GM12878 (cell line): ENCODE data around the gene LCP1. TPM values are rescaled to one million over a fixed set of nuclear protein-coding genes. Genes with fewer than 3 reads are reported as not detected.

ENCODE experiments used
- ATAC-seq: fragments of 200-7000 bp; cut with Tn5 transposase; 3 replicates; pipeline ENCODE4 v1.9.1; 2020; ENCODE audit warnings: mild to moderate bottlenecking, moderate library complexity
- BruUV-seq: library from RNA; stranded (reverse); fragments of 400-500 nt; replicated peaks from 2 replicates; lab custom pipeline; 2021; lab: Mats Ljungman, UMichigan
- CTCF ChIA-PET: fragments of 300-600 bp; sonication (Branson Sonifier 250); formaldehyde crosslinking; extraction: SDS; loops from one replicate; lab custom pipeline; 2021; ENCODE audit warnings: inconsistent platforms; lab: Yijun Ruan, JAX
- POLR2A ChIA-PET: fragments of 350-600 bp; formaldehyde crosslinking; extraction: SDS; loops from one replicate; lab custom pipeline; 2021; ENCODE audit warnings: inconsistent platforms; lab: Charles Lee
- RAD21 ChIA-PET: fragments of 300-600 bp; sonication (Branson Sonifier 250); formaldehyde crosslinking; loops from one replicate; lab custom pipeline; 2023; ENCODE audit warnings: antibody characterized with exemption; ENCODE audit not compliant: unreplicated experiment; lab: Charles Lee
- SMC1A ChIA-PET: fragments of 300-600 bp; sonication (Branson Sonifier 250); formaldehyde crosslinking; loops from one replicate; lab custom pipeline; 2023; ENCODE audit not compliant: unreplicated experiment, uncharacterized antibody; lab: Charles Lee
- DNase-seq: peaks from one replicate; pipeline ENCODE4 v3.0.0-alpha.2; 2011; ENCODE audit warnings: low read depth, low spot score
- FAIRE-seq: peaks from 3 replicates; lab custom pipeline; 2011; peaks lifted over from hg19 to GRCh38; lab: Jason Lieb, UNC
- H2AFZ ChIP-seq: 2 replicates; pipeline ENCODE4 v1.6.0; 2011; ENCODE audit warnings: low read depth, low read length, control low read depth; ENCODE audit not compliant: control insufficient read depth
- H3K27ac ChIP-seq: 2 replicates; pipeline ENCODE4 v1.5.1; 2011; ENCODE audit warnings: control low read depth; ENCODE audit not compliant: control insufficient read depth, insufficient read depth
- H3K27me3 ChIP-seq, 2 experiments: replicated peaks in 1 of 2; 2 replicates each; pipeline versions ENCODE4 v1.6.0 to v1.6.1; 2011; ENCODE audit warnings: low read length in 1 of 2; ENCODE audit not compliant: control insufficient read depth in 2 of 2, insufficient read depth in 2 of 2
- H3K36me3 ChIP-seq, 2 experiments: 2 replicates each; pipeline ENCODE4 v1.5.1; 2011; ENCODE audit warnings: low read length in 1 of 2; ENCODE audit not compliant: control insufficient read depth in 2 of 2, insufficient read depth in 2 of 2
- H3K4me1 ChIP-seq: 2 replicates; pipeline ENCODE4 v1.6.1; 2011; ENCODE audit warnings: mild to moderate bottlenecking, low read length, moderate library complexity, mixed read lengths; ENCODE audit not compliant: control insufficient read depth, insufficient read depth
- H3K4me2 ChIP-seq: 2 replicates; pipeline ENCODE4 v1.6.0; 2011; ENCODE audit warnings: control low read depth; ENCODE audit not compliant: control insufficient read depth, insufficient read depth
- H3K4me3 ChIP-seq: fragments of 200-600 bp; sonication (generic); 2 replicates; pipeline ENCODE4 v1.5.1; 2016
- H3K79me2 ChIP-seq: 2 replicates; pipeline ENCODE4 v1.6.0; 2011; ENCODE audit warnings: low read length; ENCODE audit not compliant: control insufficient read depth, insufficient read depth
- H3K9ac ChIP-seq: 2 replicates; pipeline ENCODE4 v1.8.0; 2011; ENCODE audit warnings: low read length, control low read depth, mixed read lengths; ENCODE audit not compliant: control insufficient read depth, insufficient read depth
- H3K9me3 ChIP-seq: replicated peaks from 3 replicates; pipeline ENCODE4 v1.5.1; 2011; ENCODE audit warnings: mild to moderate bottlenecking, low read length; ENCODE audit not compliant: control insufficient read depth, insufficient read depth
- H4K20me1 ChIP-seq: 2 replicates; pipeline ENCODE4 v1.6.0; 2011; ENCODE audit not compliant: control insufficient read depth, insufficient read depth
- E2F4 ChIP-seq: IDR thresholded peaks from 2 replicates; pipeline ENCODE4 v1.6.1; 2012; ENCODE audit warnings: low read depth, low read length, improper control_type of control experiment
- JUND ChIP-seq: IDR thresholded peaks from 2 replicates; pipeline ENCODE4 v1.6.1; 2012; ENCODE audit warnings: low read depth, mild to moderate bottlenecking, low read length, improper control_type of control experiment, moderate library complexity
- KLF5 ChIP-seq: fragments of 450-650 bp; IDR thresholded peaks from 2 replicates; pipeline ENCODE4 v1.6.1; 2014; ENCODE audit warnings: mild to moderate bottlenecking; ENCODE audit not compliant: partially characterized antibody
- MXI1 ChIP-seq: fragments of 150-350 bp; IDR thresholded peaks from 2 replicates; pipeline ENCODE4 v1.6.1; 2011; ENCODE audit warnings: low read depth, mild to moderate bottlenecking, inconsistent platforms, low read length, improper control_type of control experiment
- PRDM15 ChIP-seq: fragments of 450-650 bp; formaldehyde crosslinking; IDR thresholded peaks from 2 replicates; pipeline ENCODE4 v1.4.0; 2020; ENCODE audit warnings: mild to moderate bottlenecking, moderate library complexity
- RBBP5 ChIP-seq: fragments of 200-600 bp; sonication (generic); conservative IDR thresholded peaks from 2 replicates; pipeline ENCODE4 v1.6.1; 2016
- RFX5 ChIP-seq: IDR thresholded peaks from 2 replicates; pipeline ENCODE4 v1.6.1; 2011; ENCODE audit warnings: low read depth, low read length, improper control_type of control experiment
- SKIL ChIP-seq: fragments of 450-650 bp; IDR thresholded peaks from 2 replicates; pipeline ENCODE4 v1.6.1; 2017; ENCODE audit warnings: mild to moderate bottlenecking, low read depth, inconsistent platforms; ENCODE audit not compliant: poor library complexity, severe bottlenecking
- SUPT20H ChIP-seq: IDR thresholded peaks from 2 replicates; pipeline ENCODE4 v1.6.1; 2011; ENCODE audit warnings: low read depth, mild to moderate bottlenecking, low read length, moderate library complexity, borderline replicate concordance; ENCODE audit not compliant: control insufficient read depth
- TBL1XR1 ChIP-seq: IDR thresholded peaks from 2 replicates; pipeline ENCODE4 v1.6.1; 2012; ENCODE audit warnings: low read depth, low read length, improper control_type of control experiment
- ZNF622 ChIP-seq: fragments of 450-650 bp; IDR thresholded peaks from 2 replicates; pipeline ENCODE4 v1.6.1; 2017; ENCODE audit warnings: mild to moderate bottlenecking, inconsistent platforms
- WGBS: methylation state at CpG from one replicate; pipeline ENCODE4 v1.1.6; 2016; ENCODE audit warnings: low lambda C conversion rate; ENCODE audit not compliant: insufficient replicate concordance, insufficient coverage; ENCODE audit errors: missing lambda C conversion rate; 5-methylcytosine and 5-hydroxymethylcytosine counted together
- in situ Hi-C: fragments of 300-500 bp; cut with MboI; formaldehyde crosslinking; loops from 9 replicates; pipeline ENCODE4 v1.14.3; 2018; ENCODE audit warnings: mixed read lengths
- intact Hi-C: fragments of 100-400 bp; cut with micrococcal nuclease; formaldehyde crosslinking; loops from one replicate; pipeline ENCODE4 v1.14.2; 2022; ENCODE audit not compliant: unreplicated experiment
- polyA plus RNA-seq, 11 experiments: library from polyadenylated mRNA; depleted of rRNA in 4 of 11; unstranded in 6 of 11; stranded (reverse) in 5 of 11; fragments of >200 nt; fragmentation: Nextera tagmentation in 4 of 11; fragmentation: Illumina TruSeq in 1 of 11; extraction: Ambion mirVana in 4 of 11; extraction: Trizol in 1 of 11; gene quantifications; 1 replicate in 1 of 11; 2 replicates in 10 of 11; pipeline versions ENCODE4 v1.2.1 to v1.2.3, GENCODE V29; 2011 to 2016; ENCODE audit warnings: inconsistent platforms in 2 of 11, missing spikeins in 2 of 11, low read depth in 1 of 11
- total RNA-seq, 4 experiments: library from RNA; depleted of rRNA in 3 of 4; stranded (reverse); fragments of >200 nt in 3 of 4; fragmentation: Illumina TruSeq in 1 of 4; extraction: Trizol in 1 of 4; gene quantifications; 2 replicates each; pipeline versions ENCODE4 v1.2.1 to v1.2.3, GENCODE V29; 2013 to 2021

LCP1 gene
- total and polyA plus RNA-seq, 10 of the 15 experiments (the other 5 are each of a cell fraction or from before 2014, with no cell fraction given): 775 to 2,201 (median 1,556) TPM

- Histone ChIP-seq H3K36me3 (no peaks in the 10 kb centered on the region), H3K27me3 (no peaks in the 10 kb centered on the region; a peak in 1 of 4 replicates), H3K4me1 (no peaks in the 10 kb centered on the region), H3K9ac (no peak overlapping the region), H3K9me3 (no peaks in the 10 kb centered on the region), H3K4me3 (no peak overlapping the region), H3K4me2 (no peak overlapping the region), H3K79me2 (no peaks in the 10 kb centered on the region), H2AFZ (no peak overlapping the region), H3K27ac (no peak overlapping the region), H4K20me1 (no peaks in the 10 kb centered on the region)
- ATAC-seq (peak; percentile 62), DNase-seq (no peak), FAIRE-seq (no peak)
- CTCF ChIA-PET: interaction anchor here (0.7 to 1.7 kb wide), 2 partner anchors 9 to 13 kb away, joined by 3 to 6 read pairs; no protein-coding TSS in a partner anchor
- SMC1A ChIA-PET: interaction anchor here (1.7 kb wide), 1 partner anchor 13 kb away, joined by 3 read pairs; no protein-coding TSS in a partner anchor
- 100% methylated on average over 1 of the region's 2 CpGs for WGBS
- BruUV-seq: no TSS peak
- TF ChIP-seq PRDM15 (CRISPR knock-in tag): no peak
- POLR2A ChIA-PET: no interaction called here
- in situ Hi-C loops (no loop called here), intact Hi-C loops (no loop called here)
- RAD21 ChIA-PET: no interaction called here
Observed at GRCh38 chr13:46113596-46113995, 68.4 kb downstream of the LCP1 start.

GRCh38 chr13:46111151-46111550, 70.8 kb downstream of the LCP1 start:
- Histone ChIP-seq H3K36me3 (no peaks in the 10 kb centered on the region), H3K4me3 (no peak overlapping the region), H3K27me3 (no peaks in the 10 kb centered on the region; a peak in 1 of 4 replicates), H3K27ac (no peak overlapping the region), H2AFZ (no peak overlapping the region), H3K9ac (no peak overlapping the region), H3K4me2 (no peak overlapping the region), H3K9me3 (no peaks in the 10 kb centered on the region), H3K4me1 (no peaks in the 10 kb centered on the region), H4K20me1 (no peaks in the 10 kb centered on the region), H3K79me2 (no peaks in the 10 kb centered on the region)
- FAIRE-seq (no peak), ATAC-seq (no peak), DNase-seq (no peak)
- ChIA-PET SMC1A (no interaction called here), POLR2A (no interaction called here), CTCF (no interaction called here), RAD21 (no interaction called here)
- intact Hi-C loops: no loop called here
- no TSS peak for BruUV-seq
- in situ Hi-C loops: no loop called here
- TF ChIP-seq JUND (no peak), RFX5 (no peak), ZNF622 (no peak), SUPT20H (no peak), TBL1XR1 (no peak), RBBP5 (no peak), KLF5 (no peak), SKIL (no peak), E2F4 (no peak), MXI1 (no peak)
